ENCODE results near the gene RAD54L. TPM values are rescaled to one million over a fixed set of nuclear protein-coding genes. Genes with fewer than 3 reads are reported as not detected.

RAD54L gene
- polyA plus RNA-seq, 1 donor from 2014 or later = 1.1 TPM

GRCh38 chr1:46301808-46302640 is 54.5 kb downstream of the RAD54L start:
- no peaks in the 10 kb centered on the region for H4K20me1 ChIP-seq (ENCODE audit: insufficient read depth)
- H3K27ac ChIP-seq (ENCODE audit: low read length) = peak overlapping the region; percentile 93
- H3K79me2 ChIP-seq (replicated peaks; ENCODE audit: insufficient read depth, low read length) = peaks cover 77% of the 10 kb centered on the region
- H3K27me3 ChIP-seq (ENCODE audit: insufficient read depth, low read depth, low read length) = no peaks in the 10 kb centered on the region
- TF ChIP-seq POLR2AphosphoS5 (IDR thresholded peaks at IDR 0.05) (no peak), TAF1 (IDR thresholded peaks at IDR 0.05; ENCODE audit: low read depth) (no peak), EZH2 (IDR thresholded peaks at IDR 0.05; ENCODE audit: borderline replicate concordance, insufficient read depth, low read length, poor library complexity, severe bottlenecking) (no peak), SMC3 (conservative IDR thresholded peaks at IDR 0.05; ENCODE audit: poor library complexity) (no peak), MXI1 (conservative IDR thresholded peaks at IDR 0.05; ENCODE audit: poor library complexity, severe bottlenecking) (no peak), EP300 (conservative IDR thresholded peaks at IDR 0.05; ENCODE audit: poor library complexity, severe bottlenecking) (no peak), RAD21 (conservative IDR thresholded peaks at IDR 0.05) (no peak), CTCF (IDR thresholded peaks at IDR 0.05; ENCODE audit: poor library complexity, severe bottlenecking) (peak; percentile 28), REST (IDR thresholded peaks at IDR 0.05; ENCODE audit: borderline replicate concordance) (peak; percentile 19)
- no peaks in the 10 kb centered on the region for H3F3A ChIP-seq (ENCODE audit: insufficient read depth, low read length, poor library complexity, severe bottlenecking)
- H3K9ac ChIP-seq (ENCODE audit: low read length) = peak overlapping the region; percentile 99
- H3K9me2 ChIP-seq (ENCODE audit: insufficient read depth, low read length) = no peaks in the 10 kb centered on the region
- peak overlapping the region; percentile 99 for H3K4me3 ChIP-seq (ENCODE audit: low read length)
- peak overlapping the region; percentile 60 for H2AFZ ChIP-seq (ENCODE audit: low read depth, low read length)
- peaks cover 8% of the 10 kb centered on the region for H3K36me3 ChIP-seq (ENCODE audit: insufficient read depth, low read length)
- no peaks in the 10 kb centered on the region for H3K9me3 ChIP-seq (ENCODE audit: low read length)
- peak overlapping the region; percentile 82 for H3K4me2 ChIP-seq (ENCODE audit: low read length)

- no peaks in the 10 kb centered on the region for H3F3A ChIP-seq (ENCODE audit: insufficient read depth, low read length, poor library complexity, severe bottlenecking)
- no peaks in the 10 kb centered on the region for H3K9me3 ChIP-seq (ENCODE audit: low read length)
- H3K79me2 ChIP-seq (replicated peaks; ENCODE audit: insufficient read depth, low read length) = peaks cover 81% of the 10 kb centered on the region
- no peak for TF ChIP-seq EP300 (conservative IDR thresholded peaks at IDR 0.05; ENCODE audit: poor library complexity, severe bottlenecking)
- no peak for TF ChIP-seq EZH2 (IDR thresholded peaks at IDR 0.05; ENCODE audit: borderline replicate concordance, insufficient read depth, low read length, poor library complexity, severe bottlenecking)
- TF ChIP-seq MXI1 (conservative IDR thresholded peaks at IDR 0.05; ENCODE audit: poor library complexity, severe bottlenecking) = no peak
- TF ChIP-seq POLR2AphosphoS5 (IDR thresholded peaks at IDR 0.05) = no peak
- no peak for TF ChIP-seq CTCF (IDR thresholded peaks at IDR 0.05; ENCODE audit: poor library complexity, severe bottlenecking)
- no peak for TF ChIP-seq RAD21 (conservative IDR thresholded peaks at IDR 0.05)
- no peak for TF ChIP-seq REST (IDR thresholded peaks at IDR 0.05; ENCODE audit: borderline replicate concordance)
- TF ChIP-seq SMC3 (conservative IDR thresholded peaks at IDR 0.05; ENCODE audit: poor library complexity) = no peak
- TF ChIP-seq TAF1 (IDR thresholded peaks at IDR 0.05; ENCODE audit: low read depth) = no peak
- peak overlapping the region; percentile 82 for H3K4me2 ChIP-seq (ENCODE audit: low read length)
- H3K36me3 ChIP-seq (ENCODE audit: insufficient read depth, low read length) = peaks cover 2% of the 10 kb centered on the region
- H3K9me2 ChIP-seq (ENCODE audit: insufficient read depth, low read length) = no peaks in the 10 kb centered on the region
- H2AFZ ChIP-seq (ENCODE audit: low read depth, low read length) = peak overlapping the region; percentile 60
- peak overlapping the region; percentile 99 for H3K4me3 ChIP-seq (ENCODE audit: low read length)
- no peaks in the 10 kb centered on the region for H4K20me1 ChIP-seq (ENCODE audit: insufficient read depth)
- peak overlapping the region; percentile 99 for H3K9ac ChIP-seq (ENCODE audit: low read length)
- peak overlapping the region; percentile 93 for H3K27ac ChIP-seq (ENCODE audit: low read length)
- no peaks in the 10 kb centered on the region for H3K27me3 ChIP-seq (ENCODE audit: insufficient read depth, low read depth, low read length)
These were observed 55.1 kb downstream of the RAD54L start for GRCh38 chr1:46302641-46303037.
